Neural cell (in vitro differentiated cells): Measurements from ENCODE around the gene RND3. TPM values are rescaled to one million over a fixed set of nuclear protein-coding genes. Genes with fewer than 3 reads are reported as not detected.

Experiments used
- H2AFZ ChIP-seq: fragments of 200-600, 300-800 bp; sonication (generic), shearing (Covaris generic); 2 replicates; pipeline ENCODE4 v1.6.0; 2014; ENCODE audit warnings: low read depth, mild to moderate bottlenecking, antibody characterized with exemption, low read length, moderate library complexity
- H3F3A ChIP-seq: fragments of 200-600 bp; shearing (Covaris generic); 2 replicates; pipeline ENCODE4 v1.6.1; 2016; ENCODE audit warnings: mild to moderate bottlenecking, moderate library complexity, mixed read lengths, antibody characterized with exemption, low read length; ENCODE audit not compliant: insufficient read depth, poor library complexity, severe bottlenecking
- H3K27ac ChIP-seq: fragments of 200-600, 300-800 bp; sonication (generic), shearing (Covaris generic); 2 replicates; pipeline ENCODE4 v1.5.1; 2014; ENCODE audit warnings: mild to moderate bottlenecking, low read length, moderate library complexity
- H3K27me3 ChIP-seq: fragments of 300-800, 200-600 bp; sonication (generic), shearing (Covaris generic); 2 replicates; pipeline ENCODE4 v1.6.0; 2014; ENCODE audit warnings: mild to moderate bottlenecking, low read depth, low read length, moderate library complexity; ENCODE audit not compliant: insufficient read depth
- H3K36me3 ChIP-seq: fragments of 300-800, 200-600 bp; sonication (generic), shearing (Covaris generic); 2 replicates; pipeline ENCODE4 v1.5.1; 2014; ENCODE audit warnings: mild to moderate bottlenecking, antibody characterized with exemption, low read length, moderate library complexity; ENCODE audit not compliant: insufficient read depth
- H3K4me2 ChIP-seq: fragments of 300-800, 200-600 bp; sonication (generic), shearing (Covaris generic); 2 replicates; pipeline ENCODE4 v1.6.0; 2014; ENCODE audit warnings: mild to moderate bottlenecking, low read length
- H3K4me3 ChIP-seq: fragments of 300-800, 200-600 bp; sonication (generic), shearing (Covaris generic); 2 replicates; pipeline ENCODE4 v1.5.1; 2014; ENCODE audit warnings: mild to moderate bottlenecking, low read length, moderate library complexity
- H3K79me2 ChIP-seq: fragments of 200-600 bp; shearing (Covaris generic); replicated peaks from 2 replicates; pipeline ENCODE4 v1.6.0; 2014; ENCODE audit warnings: mild to moderate bottlenecking, low read length, moderate library complexity; ENCODE audit not compliant: insufficient read depth
- H3K9ac ChIP-seq: fragments of 300-800, 200-600 bp; sonication (generic), shearing (Covaris generic); 2 replicates; pipeline ENCODE4 v1.6.1; 2016; ENCODE audit warnings: mild to moderate bottlenecking, low read length, mixed read lengths
- H3K9me2 ChIP-seq: fragments of 200-600 bp; shearing (Covaris generic); 2 replicates; pipeline ENCODE4 v1.6.1; 2016; ENCODE audit warnings: mild to moderate bottlenecking, low read length, mixed read lengths; ENCODE audit not compliant: insufficient read depth
- H3K9me3 ChIP-seq: fragments of 200-600, 300-800 bp; sonication (generic), shearing (Covaris generic); 2 replicates; pipeline ENCODE4 v1.6.1; 2016; ENCODE audit warnings: mild to moderate bottlenecking, mixed run types, low read length, moderate library complexity, mixed read lengths
- H4K20me1 ChIP-seq: fragments of 200-600 bp; shearing (Covaris generic); 2 replicates; pipeline ENCODE4 v1.6.1; 2016; ENCODE audit warnings: mild to moderate bottlenecking, mixed run types; ENCODE audit not compliant: insufficient read depth
- CTCF ChIP-seq: fragments of 450-650 bp; IDR thresholded peaks from 2 replicates; pipeline ENCODE4 v1.5.1; 2014; ENCODE audit warnings: antibody characterized with exemption, mild to moderate bottlenecking, moderate library complexity; ENCODE audit not compliant: poor library complexity, severe bottlenecking
- EP300 ChIP-seq: fragments of 450-650 bp; conservative IDR thresholded peaks from 2 replicates; pipeline ENCODE4 v1.6.1; 2014; ENCODE audit warnings: antibody characterized with exemption, mild to moderate bottlenecking, moderate library complexity; ENCODE audit not compliant: poor library complexity, severe bottlenecking
- EZH2 ChIP-seq: fragments of 200-600, 300-800 bp; shearing (Covaris generic), sonication (generic); IDR thresholded peaks from 2 replicates; pipeline ENCODE4 v1.6.1; 2014; ENCODE audit warnings: antibody characterized with exemption, low read length, borderline replicate concordance, mild to moderate bottlenecking; ENCODE audit not compliant: insufficient read depth, poor library complexity, severe bottlenecking
- MXI1 ChIP-seq: fragments of 450-650 bp; conservative IDR thresholded peaks from 2 replicates; pipeline ENCODE4 v1.6.1; 2014; ENCODE audit warnings: antibody characterized with exemption, mild to moderate bottlenecking; ENCODE audit not compliant: poor library complexity, severe bottlenecking
- POLR2AphosphoS5 ChIP-seq: IDR thresholded peaks from 2 replicates; pipeline ENCODE4 v1.6.1; 2012
- RAD21 ChIP-seq: fragments of 450-650 bp; conservative IDR thresholded peaks from 2 replicates; pipeline ENCODE4 v1.6.1; 2014; ENCODE audit warnings: antibody characterized with exemption, mild to moderate bottlenecking, moderate library complexity
- SMC3 ChIP-seq: fragments of 450-650 bp; conservative IDR thresholded peaks from 2 replicates; pipeline ENCODE4 v1.6.1; 2014; ENCODE audit warnings: antibody characterized with exemption, mild to moderate bottlenecking, moderate library complexity; ENCODE audit not compliant: poor library complexity
- TAF1 ChIP-seq: IDR thresholded peaks from 2 replicates; pipeline ENCODE4 v1.6.1; 2012; ENCODE audit warnings: low read depth
- polyA plus RNA-seq: library from polyadenylated mRNA; depleted of rRNA; stranded (reverse); fragments of >200 nt; gene quantifications from 2 replicates; pipeline ENCODE4 v1.2.3, GENCODE V29; 2014
- TF ChIP-seq, protein P1 (sequence below): IDR thresholded peaks from 2 replicates; pipeline ENCODE4 v1.6.1; 2012; ENCODE audit warnings: borderline replicate concordance

The RND3 gene
- polyA plus RNA-seq, 1 donor from 2014 or later, result 143 TPM

- Histone ChIP-seq H3K4me2 (peak overlapping the region; percentile 99), H3F3A (peaks cover 6% of the 10 kb centered on the region), H3K79me2 (peaks cover 55% of the 10 kb centered on the region), H2AFZ (peak overlapping the region; percentile 35), H4K20me1 (no peaks in the 10 kb centered on the region), H3K27ac (peak overlapping the region; percentile 90), H3K36me3 (no peaks in the 10 kb centered on the region), H3K9me2 (no peaks in the 10 kb centered on the region), H3K4me3 (peak overlapping the region; percentile 76), H3K9me3 (no peaks in the 10 kb centered on the region), H3K9ac (peak overlapping the region; percentile 89), H3K27me3 (no peaks in the 10 kb centered on the region)
- TF ChIP-seq, protein P1, sequence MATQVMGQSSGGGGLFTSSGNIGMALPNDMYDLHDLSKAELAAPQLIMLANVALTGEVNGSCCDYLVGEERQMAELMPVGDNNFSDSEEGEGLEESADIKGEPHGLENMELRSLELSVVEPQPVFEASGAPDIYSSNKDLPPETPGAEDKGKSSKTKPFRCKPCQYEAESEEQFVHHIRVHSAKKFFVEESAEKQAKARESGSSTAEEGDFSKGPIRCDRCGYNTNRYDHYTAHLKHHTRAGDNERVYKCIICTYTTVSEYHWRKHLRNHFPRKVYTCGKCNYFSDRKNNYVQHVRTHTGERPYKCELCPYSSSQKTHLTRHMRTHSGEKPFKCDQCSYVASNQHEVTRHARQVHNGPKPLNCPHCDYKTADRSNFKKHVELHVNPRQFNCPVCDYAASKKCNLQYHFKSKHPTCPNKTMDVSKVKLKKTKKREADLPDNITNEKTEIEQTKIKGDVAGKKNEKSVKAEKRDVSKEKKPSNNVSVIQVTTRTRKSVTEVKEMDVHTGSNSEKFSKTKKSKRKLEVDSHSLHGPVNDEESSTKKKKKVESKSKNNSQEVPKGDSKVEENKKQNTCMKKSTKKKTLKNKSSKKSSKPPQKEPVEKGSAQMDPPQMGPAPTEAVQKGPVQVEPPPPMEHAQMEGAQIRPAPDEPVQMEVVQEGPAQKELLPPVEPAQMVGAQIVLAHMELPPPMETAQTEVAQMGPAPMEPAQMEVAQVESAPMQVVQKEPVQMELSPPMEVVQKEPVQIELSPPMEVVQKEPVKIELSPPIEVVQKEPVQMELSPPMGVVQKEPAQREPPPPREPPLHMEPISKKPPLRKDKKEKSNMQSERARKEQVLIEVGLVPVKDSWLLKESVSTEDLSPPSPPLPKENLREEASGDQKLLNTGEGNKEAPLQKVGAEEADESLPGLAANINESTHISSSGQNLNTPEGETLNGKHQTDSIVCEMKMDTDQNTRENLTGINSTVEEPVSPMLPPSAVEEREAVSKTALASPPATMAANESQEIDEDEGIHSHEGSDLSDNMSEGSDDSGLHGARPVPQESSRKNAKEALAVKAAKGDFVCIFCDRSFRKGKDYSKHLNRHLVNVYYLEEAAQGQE, result no peak
- peak; percentile 81 for TF ChIP-seq CTCF
- TF ChIP-seq MXI1, result peak; percentile 75
- peak; percentile 74 for TF ChIP-seq POLR2AphosphoS5
- TF ChIP-seq EP300, result no peak
- TF ChIP-seq RAD21, result peak; percentile 77
- TF ChIP-seq SMC3, result peak; percentile 76
- TF ChIP-seq EZH2, result no peak
- TF ChIP-seq TAF1, result peak; percentile 76
Observed at GRCh38 chr2:150485114-150485870, 2.2 kb downstream of the RND3 start.

- Histone ChIP-seq H2AFZ (peak overlapping the region; percentile 19), H4K20me1 (no peaks in the 10 kb centered on the region), H3K27ac (peak overlapping the region; percentile 90), H3K4me2 (peak overlapping the region; percentile 99), H3K4me3 (peak overlapping the region; percentile 76), H3K9me3 (no peaks in the 10 kb centered on the region), H3K9ac (peak overlapping the region; percentile 89), H3K36me3 (no peaks in the 10 kb centered on the region), H3F3A (peaks cover 6% of the 10 kb centered on the region), H3K27me3 (no peaks in the 10 kb centered on the region), H3K9me2 (no peaks in the 10 kb centered on the region), H3K79me2 (peaks cover 63% of the 10 kb centered on the region)
- TF ChIP-seq MXI1, result no peak
- no peak for TF ChIP-seq EZH2
- TF ChIP-seq RAD21, result no peak
- no peak for TF ChIP-seq POLR2AphosphoS5
- TF ChIP-seq TAF1, result no peak
- no peak for TF ChIP-seq SMC3
- no peak for TF ChIP-seq EP300
- no peak for TF ChIP-seq CTCF
- TF ChIP-seq, protein P1, result no peak
Observed at GRCh38 chr2:150484461-150485021, 2.9 kb downstream of the RND3 start.
